T47D (cell line): Measurements from ENCODE around the gene CEP68.

Experiments used
- DNase-seq, 2 experiments: peaks; one replicate each; pipeline versions ENCODE4 v3.0.0 to v3.0.0-alpha.2; 2011 to 2012; ENCODE audit warnings: low read depth in 1 of 2, low spot score in 1 of 2
- JUND ChIP-seq: IDR thresholded peaks from 2 replicates; pipeline ENCODE4 v1.6.1; 2012; ENCODE audit warnings: low read depth
- in situ Hi-C: cut with HindIII; loops from 2 replicates; pipeline ENCODE4 v1.10.0; 2016; ENCODE audit warnings: low sequenced_read_pairs, low pct_unique_long_range_greater_than_20kb

The CEP68 gene

GRCh38 chr2:65085148-65085547 is 28.9 kb downstream of the CEP68 start:
- TF ChIP-seq JUND = no peak
- DNase-seq = no peak
- in situ Hi-C loops = no loop called here

- in situ Hi-C loops = no loop called here
- no peak for DNase-seq
- TF ChIP-seq JUND = no peak
Observed at GRCh38 chr2:65092791-65093190, 36.6 kb downstream of the CEP68 start.

GRCh38 chr2:65093211-65093610 is 37.0 kb downstream of the CEP68 start:
- in situ Hi-C loops = no loop called here
- TF ChIP-seq JUND = no peak
- DNase-seq = no peak

- in situ Hi-C loops = no loop called here
- no peak for DNase-seq
- TF ChIP-seq JUND = no peak
Observed at GRCh38 chr2:65096948-65097347, 40.7 kb downstream of the CEP68 start.

- no peak for TF ChIP-seq JUND
- no peak for DNase-seq
- in situ Hi-C loops = no loop called here
Observed at GRCh38 chr2:65097844-65098243, 41.6 kb downstream of the CEP68 start.

- in situ Hi-C loops = no loop called here
- no peak for DNase-seq
- TF ChIP-seq JUND = no peak
Observed at GRCh38 chr2:65098741-65099140, 42.5 kb downstream of the CEP68 start.

- in situ Hi-C loops = no loop called here
- no peak for DNase-seq
- TF ChIP-seq JUND = no peak
Observed at GRCh38 chr2:65101071-65101470, 44.9 kb downstream of the CEP68 start.

- no peak for DNase-seq
- no peak for TF ChIP-seq JUND
- in situ Hi-C loops = no loop called here
Observed at GRCh38 chr2:65103013-65103715, 46.9 kb downstream of the CEP68 start.

- in situ Hi-C loops = no loop called here
- DNase-seq = no peak
- TF ChIP-seq JUND = no peak
Observed at GRCh38 chr2:65107530-65107929, 51.3 kb downstream of the CEP68 start.

- in situ Hi-C loops = no loop called here
- no peak for DNase-seq
- TF ChIP-seq JUND = no peak
Observed at GRCh38 chr2:65108780-65109179, 52.6 kb downstream of the CEP68 start.

- in situ Hi-C loops = no loop called here
Observed at GRCh38 chr2:65112633-65113032, 56.4 kb downstream of the CEP68 start.

GRCh38 chr2:65113229-65113628 is 57.0 kb downstream of the CEP68 start:
- DNase-seq = no peak
- TF ChIP-seq JUND = no peak
- in situ Hi-C loops = no loop called here

More at GRCh38 chr2:65112633-65113032, 56.4 kb downstream of the CEP68 start:
- no peak for TF ChIP-seq JUND
- no peak for DNase-seq

- DNase-seq = no peak
- in situ Hi-C loops = no loop called here
- no peak for TF ChIP-seq JUND
Observed at GRCh38 chr2:65113816-65114215, 57.6 kb downstream of the CEP68 start.

GRCh38 chr2:65114921-65115320 is 58.7 kb downstream of the CEP68 start:
- in situ Hi-C loops = no loop called here
- DNase-seq = no peak
- TF ChIP-seq JUND = no peak
